ENCODE results near the gene RIPOR2.
"Not testable (repeated sequence)": the region's sequence is repeated elsewhere in the genome, so short reads cannot be mapped to it uniquely, and the experiment has no call there.

Gene RIPOR2

DNA sequence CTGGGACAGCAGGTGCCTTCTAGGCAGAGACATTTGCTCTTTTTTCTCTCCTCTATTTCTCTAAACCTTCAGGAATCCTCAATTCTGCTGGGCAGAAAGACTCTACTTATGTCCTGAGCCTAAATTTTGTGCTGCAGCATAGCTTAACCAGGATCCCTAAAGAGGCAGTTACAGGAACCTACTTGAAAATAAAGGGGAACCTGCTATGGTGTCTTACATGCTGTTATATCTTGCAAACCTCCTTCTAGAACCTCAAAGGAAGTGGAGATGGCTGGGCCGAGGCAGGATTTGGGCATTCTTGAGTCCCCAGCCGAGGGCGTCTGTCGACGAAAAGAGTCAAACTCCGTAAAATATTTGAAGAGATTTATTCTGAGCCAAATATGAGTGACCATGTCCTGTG, 178.1 kb downstream of the RIPOR2 start:
- DNase-seq: no peak

DNA sequence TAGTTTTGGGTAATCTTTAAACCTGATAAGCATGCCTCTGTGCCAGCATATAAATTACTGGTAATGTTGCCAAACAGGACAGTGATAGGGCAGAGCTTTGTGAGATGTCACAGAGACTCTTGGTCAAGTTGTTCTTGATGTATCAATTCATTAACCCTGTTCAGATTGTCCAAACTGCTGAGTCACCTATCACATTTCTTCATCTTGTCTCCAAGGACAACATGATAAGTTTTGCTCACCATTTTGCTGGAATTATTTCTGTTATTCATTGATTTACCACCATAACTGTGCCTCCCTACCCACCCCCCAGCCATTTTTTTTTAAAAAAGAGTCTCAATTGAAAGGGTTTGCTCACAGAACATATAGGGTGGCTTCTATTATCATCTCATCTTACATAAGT, 180.5 kb downstream of the RIPOR2 start:
- DNase-seq: no peak

DNA sequence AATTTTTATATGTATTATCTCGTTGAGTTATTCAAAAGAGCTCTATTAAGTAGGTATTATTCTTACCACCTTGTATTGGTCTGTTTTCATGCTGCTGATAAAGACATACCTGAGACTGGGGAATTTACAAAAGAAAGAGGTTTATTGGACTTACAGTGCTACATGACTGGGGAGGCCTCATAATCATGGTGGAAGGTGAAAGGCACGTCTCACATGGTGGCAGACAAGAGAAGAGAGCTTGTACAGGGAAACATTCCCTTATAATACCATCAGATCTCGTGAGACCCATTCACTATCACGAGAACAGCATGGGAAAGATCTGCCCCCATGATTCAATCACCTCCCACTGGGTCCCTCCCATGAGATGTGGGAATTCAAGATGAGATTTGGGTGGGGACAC, 181.4 kb downstream of the RIPOR2 start:
- DNase-seq: not testable (repeated sequence)

Measured in EL (cell line).